ENCODE results near the gene MYLK.
A peak's percentile ranks its signal among the peaks of the same experiment; 100 is the strongest.
"Not testable (repeated sequence)": the region's sequence is repeated elsewhere in the genome, so short reads cannot be mapped to it uniquely, and the experiment has no call there.

MYLK gene, protein sequence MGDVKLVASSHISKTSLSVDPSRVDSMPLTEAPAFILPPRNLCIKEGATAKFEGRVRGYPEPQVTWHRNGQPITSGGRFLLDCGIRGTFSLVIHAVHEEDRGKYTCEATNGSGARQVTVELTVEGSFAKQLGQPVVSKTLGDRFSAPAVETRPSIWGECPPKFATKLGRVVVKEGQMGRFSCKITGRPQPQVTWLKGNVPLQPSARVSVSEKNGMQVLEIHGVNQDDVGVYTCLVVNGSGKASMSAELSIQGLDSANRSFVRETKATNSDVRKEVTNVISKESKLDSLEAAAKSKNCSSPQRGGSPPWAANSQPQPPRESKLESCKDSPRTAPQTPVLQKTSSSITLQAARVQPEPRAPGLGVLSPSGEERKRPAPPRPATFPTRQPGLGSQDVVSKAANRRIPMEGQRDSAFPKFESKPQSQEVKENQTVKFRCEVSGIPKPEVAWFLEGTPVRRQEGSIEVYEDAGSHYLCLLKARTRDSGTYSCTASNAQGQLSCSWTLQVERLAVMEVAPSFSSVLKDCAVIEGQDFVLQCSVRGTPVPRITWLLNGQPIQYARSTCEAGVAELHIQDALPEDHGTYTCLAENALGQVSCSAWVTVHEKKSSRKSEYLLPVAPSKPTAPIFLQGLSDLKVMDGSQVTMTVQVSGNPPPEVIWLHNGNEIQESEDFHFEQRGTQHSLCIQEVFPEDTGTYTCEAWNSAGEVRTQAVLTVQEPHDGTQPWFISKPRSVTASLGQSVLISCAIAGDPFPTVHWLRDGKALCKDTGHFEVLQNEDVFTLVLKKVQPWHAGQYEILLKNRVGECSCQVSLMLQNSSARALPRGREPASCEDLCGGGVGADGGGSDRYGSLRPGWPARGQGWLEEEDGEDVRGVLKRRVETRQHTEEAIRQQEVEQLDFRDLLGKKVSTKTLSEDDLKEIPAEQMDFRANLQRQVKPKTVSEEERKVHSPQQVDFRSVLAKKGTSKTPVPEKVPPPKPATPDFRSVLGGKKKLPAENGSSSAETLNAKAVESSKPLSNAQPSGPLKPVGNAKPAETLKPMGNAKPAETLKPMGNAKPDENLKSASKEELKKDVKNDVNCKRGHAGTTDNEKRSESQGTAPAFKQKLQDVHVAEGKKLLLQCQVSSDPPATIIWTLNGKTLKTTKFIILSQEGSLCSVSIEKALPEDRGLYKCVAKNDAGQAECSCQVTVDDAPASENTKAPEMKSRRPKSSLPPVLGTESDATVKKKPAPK (N-terminal part only)

DNA sequence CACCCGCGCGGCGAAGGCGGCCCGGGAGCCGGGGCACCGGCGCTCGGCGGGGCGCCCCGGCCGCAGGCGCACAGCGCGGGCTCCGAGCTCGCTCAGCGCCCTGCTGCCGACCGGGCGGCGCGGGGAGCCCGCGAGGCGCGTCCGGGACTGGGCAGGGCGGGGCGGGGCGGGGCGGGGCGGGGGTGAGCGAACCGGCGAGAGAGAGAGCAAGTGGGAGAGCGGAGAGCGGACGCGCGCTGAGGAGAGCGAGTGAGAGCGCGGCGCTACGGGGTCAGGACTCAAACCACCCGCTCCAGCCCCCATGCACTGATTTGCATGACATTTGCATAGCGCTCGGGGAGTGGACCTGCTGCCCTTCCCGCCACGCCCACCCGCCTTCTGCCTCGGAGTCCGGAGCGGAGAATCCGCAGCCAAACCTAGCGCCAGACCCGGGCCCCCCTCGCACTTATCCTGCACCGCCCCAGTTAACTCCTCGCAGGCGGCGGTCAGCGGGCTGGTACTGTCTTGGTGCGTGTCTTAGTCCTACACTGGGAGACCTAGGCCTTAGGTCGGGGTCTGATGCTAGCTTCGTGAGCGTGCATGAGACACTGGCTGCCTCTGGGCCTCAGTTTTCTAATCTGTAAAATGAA, at the start of gene MYLK:
TSS of gene MYLK (minus strand) at position 130 of the 629 bp plus-strand sequence. CDS start 90,491 bp downstream, outside the sequence.
- DNase-seq (ENCODE audit: insufficient read length, low spot score) (peak; percentile 81), FAIRE-seq (peak; percentile 84)

DNA sequence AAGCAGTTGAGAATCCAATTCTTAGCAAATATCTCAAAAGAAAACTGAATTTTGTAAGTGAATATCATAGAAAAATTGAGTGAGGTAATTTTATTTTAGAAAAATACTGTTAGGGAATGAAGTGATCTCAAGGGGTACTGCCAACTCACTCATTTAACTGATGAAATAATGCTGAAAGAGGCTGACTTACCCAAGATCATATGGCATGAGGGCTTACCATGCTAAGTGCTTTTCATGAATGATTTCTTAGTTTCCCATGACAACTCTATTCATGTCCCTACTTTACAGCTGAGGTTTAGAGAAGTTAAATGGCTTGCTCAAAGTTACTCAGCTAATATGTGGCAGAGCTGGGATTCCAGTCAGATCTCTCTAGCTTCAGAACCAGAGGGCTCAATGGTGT, 46.3 kb upstream of the MYLK start:
- DNase-seq (ENCODE audit: insufficient read length, low spot score), result no peak

DNA sequence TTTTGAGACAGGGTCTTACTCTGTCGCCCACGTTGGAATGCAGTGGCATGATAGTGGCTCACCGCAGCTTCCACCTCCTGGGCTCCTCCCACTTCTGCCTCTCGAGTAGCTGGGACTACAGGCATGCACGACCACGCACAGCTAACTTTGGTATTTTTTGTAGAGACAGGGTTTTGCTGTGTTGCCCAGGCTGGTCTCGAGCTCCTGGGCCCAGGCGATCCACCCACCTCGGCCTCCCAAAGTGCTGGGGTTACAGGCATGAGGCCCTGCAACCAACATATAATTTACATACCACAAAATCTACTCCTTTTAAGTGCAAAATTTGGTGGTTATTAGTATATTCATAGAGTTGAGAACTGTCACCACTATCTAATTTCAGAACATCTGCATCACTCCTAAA, 45.2 kb upstream of the MYLK start:
- no peak for DNase-seq (ENCODE audit: insufficient read length, low spot score)
- no peak for FAIRE-seq

More for the DNA sequence above, 46.3 kb upstream of the MYLK start:
- no peak for FAIRE-seq

DNA sequence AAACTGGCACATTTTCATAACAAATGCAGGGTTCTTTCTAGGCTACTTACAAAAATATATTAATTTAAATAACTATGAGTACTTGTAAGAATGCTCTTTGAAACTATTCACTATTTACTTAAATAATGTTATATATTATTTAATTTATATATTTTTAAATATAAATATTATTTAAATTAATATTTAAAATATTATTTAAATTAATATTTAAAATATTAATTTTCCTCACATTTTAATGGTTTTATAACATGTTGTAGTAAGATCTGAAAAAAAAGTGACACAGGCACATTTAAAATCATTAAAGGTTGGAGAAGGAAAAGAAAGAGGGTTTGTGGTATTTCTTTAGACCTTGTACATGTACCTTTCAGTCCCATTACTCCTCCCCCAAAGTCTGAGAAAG, 42.3 kb upstream of the MYLK start:
- DNase-seq (ENCODE audit: insufficient read length, low spot score) (no peak), FAIRE-seq (no peak)

DNA sequence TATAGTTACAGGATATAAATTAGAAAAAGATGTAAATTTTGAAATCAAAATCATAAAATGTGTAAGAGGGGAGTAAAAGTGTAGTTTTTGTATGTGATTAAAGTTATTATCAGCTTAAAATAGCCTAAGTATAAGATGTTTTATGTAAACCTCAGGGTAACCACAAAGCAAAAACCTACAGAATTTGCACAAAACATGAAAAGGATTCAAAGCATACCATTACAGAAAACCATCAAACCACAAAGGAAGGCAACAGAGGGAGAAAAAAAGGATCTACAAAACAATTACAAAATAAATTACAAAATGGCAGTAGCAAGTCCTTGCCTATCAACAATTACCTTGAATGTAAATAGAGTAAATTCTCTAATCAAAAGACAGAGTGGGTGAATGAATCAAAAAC, 36.7 kb upstream of the MYLK start:
- FAIRE-seq, result no peak
- no peak for DNase-seq (ENCODE audit: insufficient read length, low spot score)

DNA sequence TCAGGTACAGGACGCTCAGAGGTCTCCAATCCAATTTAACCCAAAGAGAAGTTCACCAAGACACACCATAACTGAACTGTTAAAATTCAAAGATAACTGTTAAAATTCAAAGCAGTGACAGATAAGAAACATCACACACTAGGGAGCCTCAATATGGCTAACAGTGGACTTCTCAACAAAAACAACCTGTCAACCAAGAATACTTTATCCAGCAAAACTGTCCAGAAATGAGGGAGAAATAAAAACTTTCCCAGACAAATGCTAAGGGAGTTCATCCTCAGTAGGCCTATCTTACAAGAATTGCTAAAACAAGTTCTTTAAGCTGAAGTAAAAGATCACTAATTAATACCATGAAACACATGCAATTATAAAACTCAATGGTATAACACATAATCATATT, 36.3 kb upstream of the MYLK start:
- FAIRE-seq (no peak), DNase-seq (ENCODE audit: insufficient read length, low spot score) (no peak)

DNA sequence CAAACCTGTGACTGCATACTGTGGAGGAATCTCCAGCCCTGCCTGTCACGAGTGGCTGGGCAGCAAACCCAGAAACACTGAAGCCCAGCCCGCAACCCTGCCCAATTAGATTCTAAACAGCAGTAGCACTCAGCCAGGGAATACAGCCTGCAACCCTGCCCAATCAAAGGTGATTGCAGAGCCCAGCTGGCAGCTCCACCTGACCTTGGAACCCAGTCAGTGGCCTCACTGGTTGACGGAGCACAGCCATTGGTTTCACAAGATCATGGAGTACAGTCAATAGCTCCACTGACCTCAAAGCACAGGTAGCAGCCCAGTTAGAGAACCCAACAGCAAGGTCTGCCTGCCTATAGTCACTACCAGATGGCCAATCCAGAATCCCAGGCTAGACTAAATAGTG, 35.2 kb upstream of the MYLK start:
- DNase-seq (ENCODE audit: insufficient read length, low spot score), result no peak
- FAIRE-seq, result peak; percentile 31

DNA sequence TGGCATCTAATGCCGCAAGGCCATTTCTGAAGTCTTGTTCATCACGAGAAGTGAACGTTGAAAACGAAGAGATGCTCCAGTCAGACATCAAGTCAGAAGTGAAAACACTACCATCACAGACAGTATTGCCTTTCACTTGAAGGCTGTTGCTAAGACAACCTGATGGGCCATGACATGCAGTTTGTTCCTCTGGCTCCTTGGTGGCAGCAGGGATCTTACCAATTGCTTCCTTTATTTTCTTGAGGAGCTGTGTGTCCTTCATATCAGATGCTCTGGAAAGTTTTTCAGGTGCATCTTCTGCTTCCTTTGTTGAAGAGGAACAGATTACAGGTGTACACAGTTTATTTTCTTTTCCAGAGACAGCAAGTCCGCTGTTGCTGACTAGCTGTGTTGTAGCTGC, 30.7 kb upstream of the MYLK start:
- FAIRE-seq (no peak), DNase-seq (ENCODE audit: insufficient read length, low spot score) (no peak)

DNA sequence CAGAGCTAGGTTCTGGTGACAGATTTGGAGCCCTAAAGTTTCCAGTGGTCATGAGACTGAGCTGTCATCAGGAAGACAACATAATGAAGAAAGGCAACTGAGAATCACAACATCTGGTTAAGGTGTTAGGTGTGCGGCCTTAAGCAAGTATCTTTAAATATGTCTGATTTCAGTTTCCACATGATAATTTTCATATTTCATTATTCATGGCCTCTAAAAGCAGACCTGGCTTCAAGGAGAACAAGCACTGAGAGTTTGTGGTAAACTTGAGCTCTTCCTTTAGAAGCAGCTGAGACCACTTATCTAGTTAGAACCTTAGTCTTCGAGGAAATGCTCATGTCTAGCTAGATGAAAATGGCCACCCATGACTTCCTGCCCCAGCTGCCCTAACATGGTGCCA, 25.7 kb upstream of the MYLK start:
- DNase-seq (ENCODE audit: insufficient read length, low spot score) (no peak), FAIRE-seq (no peak)

DNA sequence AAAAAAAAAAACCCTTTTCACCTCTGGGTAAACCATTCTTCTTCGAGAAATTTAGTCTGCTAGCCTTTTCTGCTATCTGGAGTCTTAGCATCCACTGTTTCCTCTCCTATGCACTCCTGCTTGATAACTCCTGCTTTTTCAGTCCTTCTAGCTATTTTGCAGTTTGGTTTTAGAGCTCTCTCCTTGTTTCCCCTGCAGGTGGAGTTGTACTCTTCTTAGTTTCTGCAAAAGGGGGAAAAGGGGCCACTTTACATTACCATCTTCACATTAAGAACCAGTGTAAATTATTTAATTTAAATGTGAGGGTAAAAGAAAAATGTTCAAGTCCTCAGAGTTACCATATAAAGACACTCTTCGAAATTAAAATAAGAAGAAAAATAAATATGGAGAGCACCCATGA, 23.6 kb upstream of the MYLK start:
- DNase-seq (ENCODE audit: insufficient read length, low spot score), result no peak
- FAIRE-seq, result no peak

DNA sequence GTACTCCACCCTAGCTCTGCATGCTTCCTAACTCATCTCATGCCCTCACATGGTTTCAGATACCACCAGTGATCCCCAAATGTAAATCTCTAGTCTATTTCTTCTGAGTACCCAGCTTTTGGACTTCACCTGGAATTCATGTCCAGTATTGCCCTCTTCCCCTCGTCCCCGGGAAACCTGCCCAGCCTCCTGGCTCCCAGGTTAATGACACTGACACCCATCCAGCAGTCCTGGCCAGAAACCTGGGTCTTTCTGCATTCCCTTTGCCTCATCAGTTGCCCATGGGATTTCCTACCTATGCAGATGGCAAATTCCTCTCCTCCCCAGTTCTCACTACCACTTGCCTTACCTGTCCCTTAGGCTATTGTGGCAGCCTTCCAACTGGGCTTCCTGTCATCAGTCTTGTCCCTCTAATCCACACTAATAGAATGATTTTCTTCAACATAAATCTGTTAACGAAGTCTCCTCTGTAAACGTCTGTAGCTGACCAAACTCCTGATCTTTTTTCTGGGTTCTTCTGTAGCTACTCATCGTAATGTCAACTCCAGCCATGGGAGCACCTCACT, 15.3 kb upstream of the MYLK start:
- FAIRE-seq (no peak), DNase-seq (ENCODE audit: insufficient read length, low spot score) (no peak)

DNA sequence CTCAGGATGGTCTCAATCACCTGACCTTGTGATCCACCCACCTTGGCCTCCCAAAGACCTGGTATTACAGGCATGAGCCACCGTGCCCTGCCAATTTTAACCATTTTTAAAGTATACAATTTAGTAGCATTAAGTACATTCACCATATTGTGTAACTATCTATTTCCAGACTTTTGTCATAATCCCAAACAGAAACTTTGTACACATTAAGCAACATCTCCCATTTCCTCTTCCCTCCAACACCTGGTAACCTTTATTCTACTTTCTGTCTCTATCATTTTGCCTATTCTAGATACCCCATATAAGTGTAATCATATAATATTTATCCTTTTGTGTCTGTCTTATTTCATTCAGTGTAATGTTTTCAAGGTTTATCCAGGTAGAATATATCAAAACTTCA, 8.9 kb upstream of the MYLK start:
- no peak for DNase-seq (ENCODE audit: insufficient read length, low spot score)
- FAIRE-seq, result no peak

DNA sequence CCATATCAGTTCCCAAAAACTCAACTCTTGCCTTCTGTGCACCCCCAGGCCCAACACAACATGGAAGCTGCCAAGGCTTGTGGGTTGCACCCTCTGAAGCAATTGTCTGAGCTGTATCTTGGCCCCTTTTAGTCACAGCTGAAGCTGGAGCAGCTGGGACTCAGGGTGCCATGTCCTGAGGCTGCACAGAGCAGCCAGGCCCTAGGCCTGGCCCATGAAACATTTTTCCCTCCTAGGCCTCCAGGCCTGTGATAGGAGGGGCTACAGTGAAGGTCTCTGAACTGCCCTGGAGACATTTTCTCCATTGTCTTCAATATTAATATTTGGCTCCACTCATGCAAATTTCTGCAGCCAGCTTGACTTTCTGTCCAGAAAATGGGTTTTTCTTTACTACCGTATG, 8.1 kb upstream of the MYLK start:
- FAIRE-seq (no peak), DNase-seq (ENCODE audit: insufficient read length, low spot score) (no peak)

DNA sequence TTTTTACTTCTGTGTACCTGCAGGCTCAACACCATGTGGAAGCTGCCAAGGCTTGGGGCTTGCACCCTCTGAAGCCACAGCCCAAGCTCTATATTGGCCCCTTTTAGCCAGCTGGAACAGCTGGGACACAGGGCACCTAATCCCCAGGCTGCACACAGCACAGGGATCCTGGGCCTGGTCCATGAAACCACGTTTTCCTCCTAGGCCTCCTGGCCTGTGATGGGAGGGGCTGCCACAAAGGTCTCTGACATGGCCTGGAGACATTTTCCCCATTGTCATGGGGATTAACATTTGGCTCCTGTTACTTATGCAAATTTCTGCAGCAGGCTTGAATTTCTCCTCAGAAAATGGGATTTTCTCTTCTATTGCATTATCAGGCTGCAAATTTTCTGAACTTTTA, 6.9 kb upstream of the MYLK start:
- not testable (repeated sequence) for DNase-seq (ENCODE audit: insufficient read length, low spot score); FAIRE-seq

DNA sequence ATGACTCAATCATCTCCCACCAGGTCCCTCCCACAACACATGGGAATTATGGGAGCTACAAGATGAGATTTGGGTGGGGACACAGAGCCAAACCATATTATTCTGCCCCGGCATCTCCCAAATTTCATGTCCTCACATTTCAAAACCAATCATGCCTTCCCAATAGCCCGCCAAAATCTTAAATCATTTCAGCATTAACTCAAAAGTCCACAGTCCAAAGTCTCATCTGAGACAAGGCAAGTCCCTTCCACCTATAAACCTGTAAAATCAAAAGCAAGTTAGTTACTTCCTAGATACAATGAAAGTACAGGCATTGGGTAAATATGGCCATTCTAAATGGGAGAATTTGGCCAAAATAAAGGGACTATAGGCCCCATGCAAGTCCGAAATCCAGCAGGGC, 6.0 kb upstream of the MYLK start:
- not testable (repeated sequence) for FAIRE-seq; DNase-seq (ENCODE audit: insufficient read length, low spot score)

DNA sequence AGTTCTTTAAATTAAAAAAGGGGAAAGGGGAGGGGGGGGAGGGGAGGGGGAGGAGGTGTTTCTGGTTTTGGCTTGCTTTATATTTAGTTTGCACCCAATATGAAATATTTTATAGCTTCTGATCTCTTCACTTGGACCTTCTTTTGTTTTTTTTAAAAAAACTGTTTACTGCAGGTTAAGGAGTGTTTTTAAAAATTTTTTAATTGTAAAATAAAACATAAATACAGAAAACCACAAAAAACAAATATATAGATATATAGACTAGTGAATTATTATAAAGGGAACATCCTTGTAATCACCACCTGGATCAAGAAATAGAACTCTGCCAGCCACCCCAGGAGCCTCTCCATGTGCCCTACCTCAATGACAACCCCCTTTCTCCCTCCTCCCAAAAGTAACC, 861 bp upstream of the MYLK start:
- no peak for FAIRE-seq
- DNase-seq (ENCODE audit: insufficient read length, low spot score), result no peak

DNA sequence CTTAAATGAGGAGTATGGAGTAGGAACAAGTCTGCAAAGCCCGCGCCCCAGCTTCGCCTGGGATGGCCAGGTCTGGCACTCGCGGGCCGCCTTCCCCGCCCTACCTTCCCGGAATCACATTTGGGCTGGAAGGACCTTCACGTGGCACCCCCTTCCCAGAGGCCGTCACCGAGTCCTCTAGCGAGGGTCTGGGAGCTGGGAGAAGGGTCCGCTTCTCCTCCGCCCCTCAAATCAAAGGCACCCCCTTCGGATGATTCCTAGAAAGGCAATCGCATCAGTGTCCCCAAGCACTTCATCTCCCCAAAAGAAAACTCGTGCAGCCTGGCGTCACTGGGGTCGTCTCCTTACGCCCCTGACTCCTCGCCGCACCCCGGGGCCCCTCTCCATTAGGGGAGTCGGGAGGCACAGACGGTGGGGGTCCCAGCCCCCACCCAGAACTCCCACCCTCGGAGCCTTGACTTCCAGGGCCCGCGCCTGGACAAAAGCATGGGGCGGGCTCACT, 380 bp downstream of the MYLK start:
- DNase-seq (ENCODE audit: insufficient read length, low spot score) (no peak), FAIRE-seq (no peak)

DNA sequence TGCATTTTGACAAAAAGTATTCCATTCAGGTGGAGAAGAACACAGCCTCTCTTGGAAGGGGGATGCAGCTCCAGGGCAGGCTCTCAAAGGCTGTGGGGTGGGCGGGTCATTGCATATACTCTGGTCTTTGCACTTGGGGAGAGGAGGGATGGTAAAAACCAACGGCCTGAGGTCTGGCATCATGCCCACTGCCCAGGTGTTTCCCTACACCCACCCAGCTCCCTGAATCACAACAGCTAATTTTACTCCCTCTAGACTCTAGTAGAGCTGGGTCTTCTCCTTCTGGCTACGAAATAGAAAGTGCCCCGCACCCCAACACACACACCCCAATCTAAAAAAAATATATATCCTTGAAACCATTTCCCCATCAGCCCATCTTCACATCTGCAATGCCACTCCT, 1.0 kb downstream of the MYLK start:
- DNase-seq (ENCODE audit: insufficient read length, low spot score), result no peak
- FAIRE-seq, result no peak

DNA sequence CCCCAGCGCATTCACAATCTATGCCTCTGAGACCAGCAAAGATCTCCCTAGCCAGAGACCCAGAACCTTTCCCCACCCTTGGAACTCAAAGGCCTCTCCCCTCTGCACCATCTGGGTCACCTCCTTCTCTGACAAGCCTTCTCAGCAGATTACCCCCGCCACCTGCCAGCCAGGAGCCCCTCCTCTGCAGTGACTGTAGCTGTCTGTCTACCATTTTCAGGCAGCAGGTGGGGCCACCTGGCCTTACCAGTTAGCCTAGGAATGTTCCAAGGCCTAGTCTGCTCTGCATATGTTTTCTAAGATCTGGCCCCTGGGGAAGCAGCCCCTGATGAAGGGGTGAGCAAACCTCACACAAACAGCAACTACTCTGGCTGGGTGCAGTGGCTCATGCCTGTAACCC, 2.4 kb downstream of the MYLK start:
- FAIRE-seq (peak; percentile 9), DNase-seq (ENCODE audit: insufficient read length, low spot score) (no peak)

DNA sequence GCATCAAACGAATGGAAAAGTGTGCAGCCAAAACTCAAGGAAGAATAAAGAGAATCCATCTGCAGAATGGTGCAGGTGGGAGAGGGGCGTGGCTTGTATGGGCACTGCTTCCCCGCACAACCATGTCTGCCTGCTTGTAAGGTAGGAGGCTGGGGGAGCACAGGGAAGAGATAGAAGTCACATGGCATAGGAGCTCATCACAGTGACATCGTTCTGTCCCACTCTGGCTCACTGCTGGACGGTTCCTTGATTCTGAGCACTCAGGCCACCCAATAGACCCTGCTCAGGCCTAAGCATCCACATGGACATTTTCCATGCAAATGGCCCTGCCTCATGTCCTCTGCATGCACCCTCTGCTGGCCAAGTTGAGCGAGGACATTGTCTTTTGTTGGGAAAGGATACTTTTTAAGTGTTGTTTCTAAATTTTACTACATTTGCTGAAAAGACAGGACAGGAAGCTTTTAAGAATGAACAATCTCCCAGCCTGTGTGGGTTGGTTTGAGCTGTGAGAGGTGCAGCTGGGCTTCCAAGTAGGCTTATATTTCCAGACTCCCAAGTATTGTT, 3.1 kb downstream of the MYLK start:
- no peak for DNase-seq (ENCODE audit: insufficient read length, low spot score)
- peak; percentile 46 for FAIRE-seq

Measured in HTR-8/SVneo (cell line).